Pulmonary artery endothelial cell (primary cell): ENCODE measurements around the gene TP63. TPM values are rescaled to one million over a fixed set of nuclear protein-coding genes. Genes with fewer than 3 reads are reported as not detected.

Source experiments
- DNase-seq: peaks from one replicate; pipeline ENCODE4 v3.0.0-alpha.2; 2011; ENCODE audit warnings: low read depth, low spot score
- total RNA-seq: library from RNA; depleted of rRNA; stranded (reverse); fragments of >200 nt; gene quantifications from 2 replicates; pipeline ENCODE4 v1.2.3, GENCODE V29; 2014

The TP63 gene
- total RNA-seq, 1 donor from 2014 or later: not detected

- no peak for DNase-seq
Measured at GRCh38 chr3:189683546-189684255, 52.5 kb downstream of the TP63 start.

GRCh38 chr3:189684317-189684716, 53.1 kb downstream of the TP63 start:
- no peak for DNase-seq

GRCh38 chr3:189685291-189685690, 54.1 kb downstream of the TP63 start:
- no peak for DNase-seq

- DNase-seq: no peak
Measured at GRCh38 chr3:189685860-189686259, 54.7 kb downstream of the TP63 start.

- DNase-seq: no peak
Measured at GRCh38 chr3:189687475-189687874, 56.3 kb downstream of the TP63 start.

- no peak for DNase-seq
Measured at GRCh38 chr3:189688262-189688661, 57.1 kb downstream of the TP63 start.

GRCh38 chr3:189689625-189690024, 58.4 kb downstream of the TP63 start:
- no peak for DNase-seq

GRCh38 chr3:189690237-189690636, 59.0 kb downstream of the TP63 start:
- no peak for DNase-seq

GRCh38 chr3:189690672-189691071, 59.5 kb downstream of the TP63 start:
- no peak for DNase-seq

GRCh38 chr3:189695400-189695799, 64.2 kb downstream of the TP63 start:
- DNase-seq: no peak

GRCh38 chr3:189698811-189699210, 67.6 kb downstream of the TP63 start:
- no peak for DNase-seq

- no peak for DNase-seq
Measured at GRCh38 chr3:189699885-189700284, 68.7 kb downstream of the TP63 start.

GRCh38 chr3:189702066-189702646, 71.0 kb downstream of the TP63 start:
- no peak for DNase-seq

- no peak for DNase-seq
Measured at GRCh38 chr3:189703865-189704264, 72.7 kb downstream of the TP63 start.

GRCh38 chr3:189708375-189708774, 77.2 kb downstream of the TP63 start:
- no peak for DNase-seq

GRCh38 chr3:189710620-189711402, 79.6 kb downstream of the TP63 start:
- DNase-seq: peak; percentile 74

- DNase-seq: no peak
Measured at GRCh38 chr3:189712906-189713483, 81.8 kb downstream of the TP63 start.

- peak; percentile 19 for DNase-seq
Measured at GRCh38 chr3:189714991-189715961, 84.1 kb downstream of the TP63 start.

GRCh38 chr3:189718215-189718614, 87.0 kb downstream of the TP63 start:
- no peak for DNase-seq

GRCh38 chr3:189720736-189721417, 89.7 kb downstream of the TP63 start:
- no peak for DNase-seq
